Activated T-helper 1 cell treated with anti-CD3 and anti-CD28 coated beads, Interleukin-12 subunit alpha, Interleukin-12 subunit beta, Interleukin-2, Interleukin-4 antibody, amounts not matched to agents 30 ng/mL and 10 ng/mL and 1 ng/mL, durations not matched to agents 14 hours and 24 hours and 36 hours (primary cell): ENCODE data around the gene STK26. TPM values are rescaled to one million over a fixed set of nuclear protein-coding genes. Genes with fewer than 3 reads are reported as not detected.
"Not testable (repeated sequence)": the region's sequence is repeated elsewhere in the genome, so short reads cannot be mapped to it uniquely, and the experiment has no call there.

Experiments used
- DNase-seq: peaks from one replicate; pipeline ENCODE4 v3.0.0; 2021; ENCODE audit warnings: low spot score
- H3K27ac Mint-ChIP-seq: one replicate; pipeline ENCODE4 v1.8.0; 2021; ENCODE audit warnings: mild to moderate bottlenecking, mixed read lengths
- H3K27me3 Mint-ChIP-seq: one replicate; pipeline ENCODE4 v1.8.0; 2022; ENCODE audit warnings: mild to moderate bottlenecking, moderate library complexity, mixed read lengths; ENCODE audit not compliant: insufficient read depth
- H3K36me3 Mint-ChIP-seq: one replicate; pipeline ENCODE4 v1.8.0; 2021; ENCODE audit warnings: low read depth, mixed read lengths
- H3K4me1 Mint-ChIP-seq: one replicate; pipeline ENCODE4 v1.8.0; 2021; ENCODE audit warnings: low read depth, mixed read lengths
- H3K4me3 Mint-ChIP-seq: one replicate; pipeline ENCODE4 v1.8.0; 2021; ENCODE audit warnings: mild to moderate bottlenecking, moderate library complexity, mixed read lengths
- H3K9me3 Mint-ChIP-seq: one replicate; pipeline ENCODE4 v1.8.0; 2021; ENCODE audit warnings: mixed read lengths
- intact Hi-C: fragments of 100-400 bp; cut with micrococcal nuclease; formaldehyde crosslinking; loops from one replicate; pipeline ENCODE4 v1.15.1; 2024
- total RNA-seq: library from RNA; stranded (reverse); gene quantifications from 2 replicates; pipeline ENCODE4 v1.2.3, GENCODE V29; 2022

STK26 gene
- total RNA-seq, 1 donor from 2014 or later: 57.1 TPM

DNA sequence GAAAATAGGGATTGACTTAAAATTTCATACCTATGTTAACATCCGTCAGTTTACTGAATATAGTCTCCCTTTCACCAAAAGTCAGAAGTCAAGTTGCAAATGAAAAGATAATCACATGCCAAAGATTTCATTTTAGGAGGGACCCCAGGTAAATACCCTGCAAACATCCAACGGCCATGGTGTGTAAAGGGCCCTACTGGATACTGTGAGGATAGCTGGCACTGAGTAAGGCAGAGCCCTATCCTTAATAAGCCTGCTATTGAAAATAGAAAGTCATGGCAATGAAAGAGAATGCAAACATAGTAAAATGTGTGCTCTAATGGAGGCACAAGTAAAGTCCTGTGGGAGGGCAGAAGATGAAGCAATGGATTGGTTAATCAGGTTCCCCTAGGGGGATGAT, 20.9 kb downstream of the STK26 start:
- Mint-ChIP-seq H3K27ac (peak overlapping the region; percentile 3), H3K4me3 (no peak overlapping the region), H3K36me3 (no peaks in the 10 kb centered on the region), H3K4me1 (peaks cover 5% of the 10 kb centered on the region), H3K27me3 (no peaks in the 10 kb centered on the region), H3K9me3 (no peaks in the 10 kb centered on the region)
- DNase-seq: no peak
- intact Hi-C loops: no loop called here

DNA sequence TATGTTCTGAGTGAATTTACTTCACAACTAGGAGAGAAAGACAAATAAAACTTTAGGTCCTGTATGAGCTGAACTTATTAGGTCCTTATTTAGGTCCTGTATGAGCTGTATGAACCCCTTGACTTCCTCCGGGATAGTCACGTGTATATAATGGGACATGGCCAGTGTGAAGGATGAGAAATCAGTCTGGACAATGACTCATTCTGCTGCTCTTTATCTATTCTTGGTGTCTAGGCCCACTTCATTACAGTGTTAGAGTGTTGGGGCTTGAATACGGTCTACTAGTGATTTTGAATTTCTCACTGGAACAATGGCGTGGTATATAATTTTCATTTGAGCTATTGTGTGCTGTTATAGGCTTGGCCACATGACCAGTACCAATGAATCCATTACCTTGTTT, 21.9 kb downstream of the STK26 start:
- Mint-ChIP-seq H3K27me3 (no peaks in the 10 kb centered on the region), H3K4me3 (no peak overlapping the region), H3K4me1 (peaks cover 5% of the 10 kb centered on the region), H3K9me3 (no peaks in the 10 kb centered on the region), H3K36me3 (peaks cover under 1% of the 10 kb centered on the region), H3K27ac (no peak overlapping the region)
- intact Hi-C loops: no loop called here
- DNase-seq: no peak

DNA sequence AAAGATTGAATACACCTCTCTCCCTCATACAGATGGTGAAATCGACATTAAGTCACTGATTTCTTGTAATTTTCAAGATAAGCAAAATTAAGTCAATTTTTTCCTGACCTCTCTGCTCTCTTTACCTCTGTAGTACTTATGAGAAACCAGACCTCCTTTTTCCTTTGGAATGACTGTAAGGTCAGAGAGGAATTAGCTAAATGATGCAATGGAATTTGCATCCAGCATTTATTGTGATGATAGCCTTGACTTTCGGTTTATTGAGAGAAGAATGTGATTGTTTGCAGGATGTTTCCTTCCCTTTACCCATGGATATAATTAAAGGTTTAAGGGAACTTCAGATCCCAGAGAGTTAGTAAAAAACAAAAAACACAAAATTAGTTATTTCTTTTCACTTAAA, 22.4 kb downstream of the STK26 start:
- DNase-seq: no peak
- intact Hi-C loops: no loop called here
- Mint-ChIP-seq H3K4me1 (peaks cover 5% of the 10 kb centered on the region), H3K4me3 (no peak overlapping the region), H3K27me3 (no peaks in the 10 kb centered on the region), H3K27ac (no peak overlapping the region), H3K9me3 (no peaks in the 10 kb centered on the region), H3K36me3 (peaks cover 2% of the 10 kb centered on the region)

DNA sequence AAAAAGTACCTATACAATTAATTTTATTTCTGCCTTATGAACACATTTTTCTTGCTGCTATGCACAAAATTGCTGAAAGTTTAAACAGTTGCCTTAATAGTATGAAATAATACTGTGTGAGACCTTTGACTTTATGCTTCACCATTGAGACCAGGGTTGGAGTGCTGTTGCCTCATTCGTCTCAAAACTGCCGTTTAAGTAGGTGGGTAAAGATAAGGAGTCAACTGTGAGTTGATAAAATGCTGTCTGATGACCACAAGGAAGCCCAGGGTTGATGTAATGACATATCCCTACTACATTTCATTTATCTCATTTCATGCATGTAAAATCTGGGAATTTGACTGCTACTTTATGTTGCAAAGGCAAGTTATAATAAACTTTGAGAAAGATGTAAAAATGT, 23.4 kb downstream of the STK26 start:
- DNase-seq: no peak
- no peak overlapping the region for H3K27ac Mint-ChIP-seq
- H3K36me3 Mint-ChIP-seq: peaks cover 2% of the 10 kb centered on the region
- peaks cover 3% of the 10 kb centered on the region for H3K9me3 Mint-ChIP-seq
- no peak overlapping the region for H3K4me3 Mint-ChIP-seq
- H3K4me1 Mint-ChIP-seq: no peaks in the 10 kb centered on the region
- no peaks in the 10 kb centered on the region for H3K27me3 Mint-ChIP-seq
- intact Hi-C loops: no loop called here

DNA sequence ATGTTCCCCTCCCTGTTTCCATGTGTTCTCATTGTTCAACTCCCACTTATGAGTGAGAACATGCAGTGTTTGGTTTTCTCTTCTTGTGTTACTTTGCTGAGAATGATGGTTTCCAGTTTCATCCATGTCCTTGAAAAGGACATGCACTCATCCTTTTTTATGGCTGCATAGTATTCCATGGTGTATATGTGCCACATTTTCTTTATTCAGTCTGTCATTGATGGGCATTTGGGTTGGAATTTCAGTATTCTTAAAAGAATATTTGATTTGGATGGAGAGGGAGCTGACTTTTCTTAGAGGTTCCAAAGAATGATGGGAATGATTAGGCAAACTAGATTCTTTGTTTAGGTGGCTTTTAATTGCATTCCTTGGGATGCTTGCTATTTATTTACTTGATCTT, 28.7 kb downstream of the STK26 start:
- H3K27me3 Mint-ChIP-seq, H3K4me3 Mint-ChIP-seq, H3K27ac Mint-ChIP-seq, DNase-seq, intact Hi-C loops, H3K4me1 Mint-ChIP-seq, H3K9me3 Mint-ChIP-seq, H3K36me3 Mint-ChIP-seq: not testable (repeated sequence)

DNA sequence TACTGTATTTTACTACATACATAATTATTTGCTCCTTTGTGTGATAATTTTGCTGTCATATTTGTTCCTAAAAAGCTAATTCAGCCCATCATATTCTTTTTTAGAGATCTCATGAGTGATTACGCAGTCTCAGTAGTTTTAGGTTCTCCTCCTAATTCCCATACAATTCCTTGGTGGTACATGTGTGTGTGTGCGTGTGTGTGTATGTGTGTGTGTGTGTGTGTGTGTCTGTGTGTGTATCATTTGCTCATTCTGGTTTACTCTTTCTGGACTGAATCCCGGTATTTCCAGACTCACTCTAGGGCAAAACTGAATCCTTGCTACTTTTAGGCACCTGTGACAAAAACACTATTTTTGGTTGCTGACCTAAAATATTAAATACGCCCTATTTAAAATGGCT, 34.9 kb downstream of the STK26 start:
- intact Hi-C loops: loop anchor here (5.0 kb wide), 1 partner anchor 36 kb away; the partner anchor contains the start of gene STK26
- H3K36me3 Mint-ChIP-seq: peaks cover 6% of the 10 kb centered on the region

DNA sequence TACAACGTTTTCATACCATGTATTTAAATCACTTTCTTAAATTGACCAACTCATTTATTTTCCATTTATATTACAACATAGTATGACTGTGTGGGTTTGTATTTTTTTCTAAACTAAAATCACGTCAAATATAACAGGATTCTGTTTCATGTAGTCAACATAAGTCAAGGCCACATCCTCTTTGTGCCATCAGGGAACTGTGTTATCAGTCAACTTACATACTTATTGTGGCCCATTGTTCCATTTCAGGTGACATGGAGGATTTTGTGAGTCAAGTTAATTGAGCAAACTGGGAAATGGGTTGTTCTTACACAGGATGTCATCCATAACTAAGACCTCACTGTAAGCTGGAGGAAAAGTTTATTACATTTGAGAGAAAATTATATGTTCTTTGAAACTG, 35.9 kb downstream of the STK26 start:
- H3K36me3 Mint-ChIP-seq: peaks cover 6% of the 10 kb centered on the region

More for the DNA sequence above, 34.9 kb downstream of the STK26 start:
- Mint-ChIP-seq H3K27ac (no peak overlapping the region), H3K4me3 (no peak overlapping the region), H3K9me3 (no peaks in the 10 kb centered on the region), H3K4me1 (peaks cover 2% of the 10 kb centered on the region), H3K27me3 (no peaks in the 10 kb centered on the region)
- no peak for DNase-seq

DNA sequence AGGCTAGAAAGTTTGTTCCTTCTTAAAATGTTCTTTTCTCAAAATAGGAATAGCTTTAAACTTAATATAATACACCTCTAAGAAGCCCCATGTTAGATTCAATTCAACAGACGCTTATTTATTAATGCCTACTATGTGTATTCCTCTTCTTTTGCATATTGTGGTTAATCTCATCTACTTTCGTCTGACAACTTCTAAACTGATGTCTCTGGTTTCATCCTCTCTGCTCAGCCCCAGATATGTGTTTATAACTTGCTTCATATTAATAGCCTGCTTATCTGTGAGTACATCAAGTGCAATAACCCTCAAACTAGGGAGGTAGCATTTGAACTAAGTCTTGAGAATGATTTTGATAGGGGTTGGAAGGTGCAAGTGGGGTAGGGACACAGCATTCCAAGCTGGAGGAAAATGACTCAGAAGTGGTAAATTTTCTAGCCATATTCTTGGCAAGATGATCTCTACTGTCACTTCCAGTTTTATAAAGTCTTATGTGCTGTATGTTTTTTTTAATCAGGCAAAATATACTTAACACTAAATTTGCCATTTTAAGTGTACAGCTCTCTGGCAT, 37.0 kb downstream of the STK26 start:
- Mint-ChIP-seq H3K9me3 (no peaks in the 10 kb centered on the region), H3K27ac (no peak overlapping the region), H3K27me3 (no peaks in the 10 kb centered on the region), H3K4me3 (no peak overlapping the region), H3K36me3 (peaks cover 6% of the 10 kb centered on the region), H3K4me1 (no peaks in the 10 kb centered on the region)
- DNase-seq: no peak
- intact Hi-C loops: loop anchor here (5.0 kb wide), 1 partner anchor 38 kb away; the partner anchor contains the start of gene STK26

More for the DNA sequence above, 35.9 kb downstream of the STK26 start:
- no peaks in the 10 kb centered on the region for H3K27me3 Mint-ChIP-seq
- no peak for DNase-seq
- H3K4me3 Mint-ChIP-seq: no peak overlapping the region
- H3K9me3 Mint-ChIP-seq: no peaks in the 10 kb centered on the region
- H3K4me1 Mint-ChIP-seq: no peaks in the 10 kb centered on the region
- no peak overlapping the region for H3K27ac Mint-ChIP-seq
- intact Hi-C loops: loop anchor here (5.0 kb wide), 1 partner anchor 37 kb away; the partner anchor contains the start of gene STK26

DNA sequence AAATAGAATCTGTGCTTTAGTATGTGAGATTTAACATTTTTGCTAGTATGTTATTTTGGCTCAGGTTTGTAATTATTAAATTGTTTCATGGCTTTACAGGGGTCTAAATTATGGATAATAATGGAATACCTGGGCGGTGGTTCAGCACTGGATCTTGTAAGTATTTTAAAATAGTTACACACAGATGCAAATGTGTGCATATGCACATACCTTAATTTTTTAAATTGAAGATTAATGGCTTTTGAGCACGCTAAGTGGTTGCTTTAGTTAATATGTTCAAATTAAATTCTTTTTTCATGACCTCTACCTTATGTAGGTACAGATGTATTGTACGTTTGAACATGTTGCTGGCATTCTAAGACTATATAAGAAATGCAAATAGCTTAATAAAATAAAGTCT, 40.2 kb downstream of the STK26 start:
- H3K4me1 Mint-ChIP-seq: no peaks in the 10 kb centered on the region
- intact Hi-C loops: no loop called here

DNA sequence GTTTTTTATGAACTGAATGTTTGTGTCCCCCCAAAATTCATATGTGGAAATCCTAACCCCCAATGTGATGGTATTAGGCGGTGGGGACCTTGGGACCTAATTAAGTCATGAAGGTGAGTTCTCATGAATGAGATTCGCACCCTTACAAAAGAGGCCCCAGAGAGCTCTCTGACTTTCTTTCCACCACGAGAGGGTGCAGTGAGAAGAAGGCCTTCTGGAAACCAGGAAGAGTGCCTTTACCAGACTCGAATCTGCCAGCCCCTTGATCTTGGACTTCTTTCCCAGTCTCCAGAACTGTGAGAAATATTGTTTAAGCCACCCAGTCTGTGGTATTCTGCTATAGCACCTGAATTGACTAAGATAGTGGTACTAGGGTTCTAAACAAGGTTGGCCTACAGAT, 40.8 kb downstream of the STK26 start:
- Mint-ChIP-seq H3K4me1 (no peaks in the 10 kb centered on the region), H3K27ac (no peak overlapping the region), H3K27me3 (no peaks in the 10 kb centered on the region), H3K36me3 (peaks cover 6% of the 10 kb centered on the region), H3K4me3 (no peak overlapping the region), H3K9me3 (no peaks in the 10 kb centered on the region)
- DNase-seq: no peak
- intact Hi-C loops: no loop called here

More for the DNA sequence above, 40.2 kb downstream of the STK26 start:
- Mint-ChIP-seq H3K27ac (no peak overlapping the region), H3K4me3 (no peak overlapping the region), H3K27me3 (no peaks in the 10 kb centered on the region), H3K36me3 (peaks cover 2% of the 10 kb centered on the region), H3K9me3 (no peaks in the 10 kb centered on the region)
- DNase-seq: no peak

DNA sequence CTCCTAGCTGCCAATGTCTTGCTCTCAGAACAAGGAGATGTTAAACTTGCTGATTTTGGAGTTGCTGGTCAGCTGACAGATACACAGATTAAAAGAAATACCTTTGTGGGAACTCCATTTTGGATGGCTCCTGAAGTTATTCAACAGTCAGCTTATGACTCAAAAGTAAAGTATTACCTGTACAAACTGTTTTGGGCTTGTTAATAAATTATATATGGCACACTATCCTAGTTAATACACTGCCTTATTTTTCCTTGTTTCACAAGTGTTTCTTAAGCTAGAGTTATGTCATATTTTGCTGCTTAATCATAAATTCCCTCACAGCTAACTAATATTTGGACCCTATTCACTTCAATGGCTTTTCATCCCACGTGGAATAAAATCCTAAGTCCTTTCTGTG, 45.3 kb downstream of the STK26 start:
- Mint-ChIP-seq H3K4me1 (no peaks in the 10 kb centered on the region), H3K4me3 (no peak overlapping the region), H3K27me3 (no peaks in the 10 kb centered on the region), H3K36me3 (peaks cover 7% of the 10 kb centered on the region), H3K9me3 (no peaks in the 10 kb centered on the region), H3K27ac (no peak overlapping the region)
- intact Hi-C loops: no loop called here
- no peak for DNase-seq

DNA sequence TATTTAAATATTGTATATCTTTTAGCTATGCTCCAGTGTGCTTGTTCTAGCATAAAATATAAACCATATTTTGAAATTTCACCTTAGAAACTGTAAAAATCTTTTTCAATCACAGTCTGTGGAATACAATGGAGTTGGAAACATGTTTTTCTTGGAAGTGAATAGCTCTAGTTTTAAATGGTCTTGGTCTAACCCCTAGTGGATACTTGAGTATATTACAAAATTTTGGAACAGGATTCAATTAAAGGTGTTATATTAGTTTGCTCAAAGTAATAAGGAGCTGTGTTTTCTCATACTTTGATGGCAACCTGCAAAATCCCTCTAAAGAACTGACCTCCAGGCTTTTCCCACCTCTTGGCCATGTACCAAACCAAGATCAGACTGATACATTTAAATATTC, 48.2 kb downstream of the STK26 start:
- Mint-ChIP-seq H3K36me3 (peaks cover 7% of the 10 kb centered on the region), H3K27me3 (no peaks in the 10 kb centered on the region), H3K9me3 (no peaks in the 10 kb centered on the region), H3K4me3 (no peak overlapping the region), H3K27ac (no peak overlapping the region), H3K4me1 (no peaks in the 10 kb centered on the region)
- intact Hi-C loops: loop anchor here (1.0 kb wide), 1 partner anchor 230 kb away; no protein-coding TSS in a partner anchor
- DNase-seq: no peak

DNA sequence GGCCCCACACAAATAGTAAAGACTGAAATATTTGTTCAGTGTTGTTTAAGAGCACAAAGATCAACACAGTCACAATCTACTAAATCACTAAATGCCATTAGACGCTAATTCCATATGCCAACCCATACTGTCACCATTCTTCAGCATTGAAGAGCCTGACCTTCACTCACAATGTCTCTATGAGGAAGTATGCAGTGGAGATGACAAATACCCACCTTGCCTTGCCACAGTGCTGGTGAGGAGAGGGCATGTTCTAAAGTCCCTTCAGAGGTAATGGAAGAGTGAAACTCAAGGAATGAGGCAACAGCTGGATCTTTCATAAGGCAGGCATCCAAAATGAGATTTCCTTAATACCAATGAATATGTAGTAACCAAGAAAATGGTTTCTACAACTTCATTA, 54.3 kb downstream of the STK26 start:
- DNase-seq: no peak
- H3K27ac Mint-ChIP-seq: no peak overlapping the region
- intact Hi-C loops: no loop called here

DNA sequence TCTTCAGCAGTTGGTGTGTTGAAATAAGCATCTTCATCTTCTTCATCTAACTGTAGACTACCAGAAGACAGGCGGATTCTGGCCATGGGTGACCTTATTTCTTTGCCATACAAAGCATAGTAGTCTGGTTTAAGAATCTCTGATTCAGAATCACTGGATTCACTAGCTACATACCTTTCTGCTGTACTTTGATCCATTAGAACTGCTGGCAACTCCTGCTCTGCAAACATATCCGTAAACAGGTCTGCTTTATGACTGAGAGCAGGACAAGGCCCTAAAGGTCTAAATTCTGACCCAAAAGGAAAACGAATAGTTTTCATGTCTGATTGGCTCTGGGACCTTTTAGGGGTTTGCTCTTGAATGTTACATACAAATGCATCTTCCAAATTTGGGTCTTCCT, 54.8 kb downstream of the STK26 start:
- no peaks in the 10 kb centered on the region for H3K27me3 Mint-ChIP-seq
- intact Hi-C loops: no loop called here
- H3K27ac Mint-ChIP-seq: no peak overlapping the region
- no peaks in the 10 kb centered on the region for H3K9me3 Mint-ChIP-seq
- no peaks in the 10 kb centered on the region for H3K4me1 Mint-ChIP-seq
- H3K36me3 Mint-ChIP-seq: peaks cover 2% of the 10 kb centered on the region
- no peak for DNase-seq
- H3K4me3 Mint-ChIP-seq: no peak overlapping the region

More for the DNA sequence above, 54.3 kb downstream of the STK26 start:
- Mint-ChIP-seq H3K27me3 (no peaks in the 10 kb centered on the region), H3K4me1 (no peaks in the 10 kb centered on the region), H3K9me3 (no peaks in the 10 kb centered on the region), H3K36me3 (peaks cover 4% of the 10 kb centered on the region), H3K4me3 (no peak overlapping the region)
